Measurements from ENCODE around the gene IL6ST. TPM values are rescaled to one million over a fixed set of nuclear protein-coding genes. Genes with fewer than 3 reads are reported as not detected.

IL6ST gene
- total and polyA plus RNA-seq, 10 of the 15 experiments (the other 5 are each of a cell fraction or from before 2014, with no cell fraction given): 1.5 to 139 (median 13.0) TPM

Small RNA genes within 50 kb of the gene (small RNA-seq; reads per million reads assigned to genes)
- gene AC016596.1: not detected
- not detected for gene RF01210

Other genes with a start within 250 kb of the IL6ST start
- 0.11 and 0.28 TPM in 2 replicates for gene IL31RA, start 143.6 kb downstream of the IL6ST start, total RNA-seq (2014; rRNA removed)
- gene IL31RA, start 143.6 kb downstream of the IL6ST start, total RNA-seq (2014; rRNA removed; fragmentation: Illumina TruSeq; extraction: Trizol): 0.13 and 0.14 TPM in 2 replicates
- 0.21 and 0.31 TPM in 2 replicates for gene IL31RA, start 143.6 kb downstream of the IL6ST start, total RNA-seq (2021)
- 0.10 TPM in 2 replicates for gene IL31RA, start 143.6 kb downstream of the IL6ST start, polyA plus RNA-seq (2011; rRNA removed)
- 0.15 and 0.30 TPM in 2 replicates for gene IL31RA, start 143.6 kb downstream of the IL6ST start, polyA plus RNA-seq (2014; fragmentation: Illumina TruSeq; extraction: Trizol)
- under 1 TPM; 0.03 to 0.07 TPM for gene IL31RA, start 143.6 kb downstream of the IL6ST start, polyA plus RNA-seq (2014; fragmentation: Nextera tagmentation; extraction: Ambion mirVana)
- gene IL31RA, start 143.6 kb downstream of the IL6ST start, polyA plus RNA-seq (2014; rRNA removed): 0.09 and 0.10 TPM in 2 replicates
- not detected for gene IL31RA, start 143.6 kb downstream of the IL6ST start, polyA plus RNA-seq (2016; fragmentation: Nextera tagmentation; extraction: Ambion mirVana)
- not detected in 2 replicates for gene ANKRD55, start 238.4 kb upstream of the IL6ST start, total RNA-seq (2014; rRNA removed)
- gene ANKRD55, start 238.4 kb upstream of the IL6ST start, total RNA-seq (2014; rRNA removed; fragmentation: Illumina TruSeq; extraction: Trizol): not detected in 2 replicates
- gene ANKRD55, start 238.4 kb upstream of the IL6ST start, total RNA-seq (2021): not detected in 2 replicates
- 0.04 and 0.06 TPM in 2 replicates for gene ANKRD55, start 238.4 kb upstream of the IL6ST start, polyA plus RNA-seq (2011; rRNA removed)
- gene ANKRD55, start 238.4 kb upstream of the IL6ST start, polyA plus RNA-seq (2014; fragmentation: Illumina TruSeq; extraction: Trizol): not detected in 2 replicates
- not detected for gene ANKRD55, start 238.4 kb upstream of the IL6ST start, polyA plus RNA-seq (2014; fragmentation: Nextera tagmentation; extraction: Ambion mirVana)
- gene ANKRD55, start 238.4 kb upstream of the IL6ST start, polyA plus RNA-seq (2014; rRNA removed): not detected in 2 replicates
- not detected for gene ANKRD55, start 238.4 kb upstream of the IL6ST start, polyA plus RNA-seq (2016; fragmentation: Nextera tagmentation; extraction: Ambion mirVana)